Osteocyte (in vitro differentiated cells): ENCODE results near the gene NISCH. TPM values are rescaled to one million over a fixed set of nuclear protein-coding genes. Genes with fewer than 3 reads are reported as not detected.

ENCODE experiments used
- DNase-seq: peaks from one replicate; pipeline ENCODE4 v3.0.0; 2021; ENCODE audit warnings: mixed read lengths; ENCODE audit not compliant: unreplicated experiment; ENCODE audit errors: extremely low spot score
- H3K27ac Mint-ChIP-seq: one replicate; pipeline ENCODE4 v1.8.0; 2021; ENCODE audit warnings: mild to moderate bottlenecking, mixed read lengths; ENCODE audit not compliant: unreplicated experiment
- H3K27me3 Mint-ChIP-seq: one replicate; pipeline ENCODE4 v1.8.0; 2021; ENCODE audit warnings: mixed read lengths; ENCODE audit not compliant: unreplicated experiment
- H3K36me3 Mint-ChIP-seq: one replicate; pipeline ENCODE4 v1.8.0; 2021; ENCODE audit warnings: mixed read lengths; ENCODE audit not compliant: unreplicated experiment
- H3K4me1 Mint-ChIP-seq: one replicate; pipeline ENCODE4 v1.8.0; 2021; ENCODE audit warnings: mixed read lengths; ENCODE audit not compliant: unreplicated experiment
- H3K4me3 Mint-ChIP-seq: one replicate; pipeline ENCODE4 v1.8.0; 2021; ENCODE audit warnings: mild to moderate bottlenecking, moderate library complexity, mixed read lengths; ENCODE audit not compliant: unreplicated experiment
- H3K9me3 Mint-ChIP-seq: one replicate; pipeline ENCODE4 v1.8.0; 2021; ENCODE audit warnings: mixed read lengths; ENCODE audit not compliant: unreplicated experiment
- total RNA-seq: library from RNA; stranded (reverse); gene quantifications from 2 replicates; pipeline ENCODE4 v1.2.1, GENCODE V29; 2021
- TF ChIP-seq, protein P1 (sequence below): fragments of 200-600 bp; sonication (generic); IDR thresholded peaks from 2 replicates; pipeline ENCODE4 v1.5.0; 2021; ENCODE audit warnings: antibody characterized with exemption, mild to moderate bottlenecking, moderate library complexity

NISCH gene
- total RNA-seq, 1 donor from 2014 or later = 138 TPM

GRCh38 chr3:52488746-52489145 lies 33.3 kb downstream of the NISCH start:
- no peak for DNase-seq
- no peaks in the 10 kb centered on the region for H3K9me3 Mint-ChIP-seq
- no peak overlapping the region for H3K4me3 Mint-ChIP-seq
- H3K27me3 Mint-ChIP-seq = no peaks in the 10 kb centered on the region
- TF ChIP-seq, protein P1, sequence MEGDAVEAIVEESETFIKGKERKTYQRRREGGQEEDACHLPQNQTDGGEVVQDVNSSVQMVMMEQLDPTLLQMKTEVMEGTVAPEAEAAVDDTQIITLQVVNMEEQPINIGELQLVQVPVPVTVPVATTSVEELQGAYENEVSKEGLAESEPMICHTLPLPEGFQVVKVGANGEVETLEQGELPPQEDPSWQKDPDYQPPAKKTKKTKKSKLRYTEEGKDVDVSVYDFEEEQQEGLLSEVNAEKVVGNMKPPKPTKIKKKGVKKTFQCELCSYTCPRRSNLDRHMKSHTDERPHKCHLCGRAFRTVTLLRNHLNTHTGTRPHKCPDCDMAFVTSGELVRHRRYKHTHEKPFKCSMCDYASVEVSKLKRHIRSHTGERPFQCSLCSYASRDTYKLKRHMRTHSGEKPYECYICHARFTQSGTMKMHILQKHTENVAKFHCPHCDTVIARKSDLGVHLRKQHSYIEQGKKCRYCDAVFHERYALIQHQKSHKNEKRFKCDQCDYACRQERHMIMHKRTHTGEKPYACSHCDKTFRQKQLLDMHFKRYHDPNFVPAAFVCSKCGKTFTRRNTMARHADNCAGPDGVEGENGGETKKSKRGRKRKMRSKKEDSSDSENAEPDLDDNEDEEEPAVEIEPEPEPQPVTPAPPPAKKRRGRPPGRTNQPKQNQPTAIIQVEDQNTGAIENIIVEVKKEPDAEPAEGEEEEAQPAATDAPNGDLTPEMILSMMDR = no peak
- no peak overlapping the region for H3K27ac Mint-ChIP-seq
- H3K36me3 Mint-ChIP-seq = peaks cover 36% of the 10 kb centered on the region
- H3K4me1 Mint-ChIP-seq = peaks cover 14% of the 10 kb centered on the region

DNA sequence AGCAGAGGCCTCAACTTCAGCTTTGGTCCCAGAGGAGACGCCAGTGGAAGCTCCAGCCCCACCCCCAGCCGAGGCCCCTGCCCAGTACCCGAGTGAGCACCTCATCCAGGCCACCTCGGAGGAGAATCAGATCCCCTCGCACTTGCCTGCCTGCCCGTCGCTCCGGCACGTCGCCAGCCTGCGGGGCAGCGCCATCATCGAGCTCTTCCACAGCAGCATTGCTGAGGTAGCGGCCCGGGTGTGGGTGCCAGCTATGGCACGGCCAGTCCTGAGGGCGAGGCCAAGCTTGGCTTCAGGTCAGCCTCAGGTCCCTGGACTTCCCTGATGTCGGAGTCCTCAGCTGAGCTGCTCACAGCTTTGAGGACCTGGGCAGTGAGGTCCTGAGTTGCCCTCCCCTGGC lies 34.0 kb downstream of the NISCH start:
- TF ChIP-seq, protein P1 = no peak
- H3K4me3 Mint-ChIP-seq = no peak overlapping the region

DNA sequence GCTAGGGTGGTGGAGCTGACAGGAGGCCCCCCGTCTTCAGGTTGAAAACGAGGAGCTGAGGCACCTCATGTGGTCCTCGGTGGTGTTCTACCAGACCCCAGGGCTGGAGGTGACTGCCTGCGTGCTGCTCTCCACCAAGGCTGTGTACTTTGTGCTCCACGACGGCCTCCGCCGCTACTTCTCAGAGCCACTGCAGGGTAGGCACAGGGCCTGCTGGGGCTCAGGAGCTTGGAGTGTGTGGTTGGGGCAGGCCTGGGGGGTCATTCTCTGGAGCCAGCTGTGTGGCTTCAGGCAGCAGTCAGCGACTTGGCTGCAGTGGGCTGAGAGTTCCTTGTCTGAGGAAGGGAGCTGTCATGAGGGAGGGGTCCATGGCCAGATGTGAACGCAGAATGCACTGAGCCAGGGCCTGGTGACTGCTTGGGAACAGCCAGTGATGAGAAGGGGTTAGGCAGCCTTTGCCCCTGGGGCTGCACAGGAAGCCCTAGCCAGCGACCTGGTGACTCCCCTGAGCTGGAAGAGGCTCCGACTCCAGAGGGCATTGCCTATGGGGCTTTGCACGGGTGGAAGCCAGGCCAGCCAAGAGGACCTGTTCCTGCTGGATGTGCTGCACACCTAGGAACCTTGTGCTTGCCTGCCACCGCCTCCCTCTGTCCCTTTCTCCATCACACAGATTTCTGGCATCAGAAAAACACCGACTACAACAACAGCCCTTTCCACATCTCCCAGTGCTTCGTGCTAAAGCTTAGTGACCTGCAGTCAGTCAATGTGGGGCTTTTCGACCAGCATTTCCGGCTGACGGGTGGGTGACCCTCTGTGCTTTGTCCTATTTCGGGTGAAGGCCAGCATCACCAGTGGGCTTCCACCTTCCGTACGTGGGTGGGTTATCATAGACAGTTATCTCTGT lies 34.9 kb downstream of the NISCH start:
- Mint-ChIP-seq H3K27ac (peak overlapping the region; percentile 14), H3K4me1 (peaks cover 10% of the 10 kb centered on the region), H3K9me3 (no peaks in the 10 kb centered on the region), H3K27me3 (no peaks in the 10 kb centered on the region), H3K36me3 (peaks cover 27% of the 10 kb centered on the region), H3K4me3 (no peak overlapping the region)
- TF ChIP-seq, protein P1 = no peak
- DNase-seq = no peak

More for the DNA sequence above, 34.0 kb downstream of the NISCH start:
- no peak overlapping the region for H3K27ac Mint-ChIP-seq
- H3K4me1 Mint-ChIP-seq = peaks cover 10% of the 10 kb centered on the region
- no peak for DNase-seq
- no peaks in the 10 kb centered on the region for H3K27me3 Mint-ChIP-seq
- H3K9me3 Mint-ChIP-seq = no peaks in the 10 kb centered on the region
- H3K36me3 Mint-ChIP-seq = peaks cover 31% of the 10 kb centered on the region

- H3K4me3 Mint-ChIP-seq = no peak overlapping the region
- H3K27ac Mint-ChIP-seq = peak overlapping the region; percentile 14
Measured at GRCh38 chr3:52490939-52491526, 35.6 kb downstream of the NISCH start.

More at GRCh38 chr3:52490939-52491526, 35.6 kb downstream of the NISCH start:
- Mint-ChIP-seq H3K36me3 (peaks cover 22% of the 10 kb centered on the region), H3K4me1 (peaks cover 10% of the 10 kb centered on the region), H3K27me3 (no peaks in the 10 kb centered on the region), H3K9me3 (no peaks in the 10 kb centered on the region)
- TF ChIP-seq, protein P1 = no peak
- no peak for DNase-seq
